Pancreas (tissue), 10 donors: ENCODE results near the gene PRKCE. TPM values are rescaled to one million over a fixed set of nuclear protein-coding genes. Genes with fewer than 3 reads are reported as not detected.

ENCODE experiments used
- ATAC-seq, 4 donors: fragments of 200-7000 bp; cut with Tn5 transposase; one replicate each; pipeline versions ENCODE4 v1.8.0 to v1.9.1; 2020; ENCODE audit warnings: mild to moderate bottlenecking in 4 of 4, moderate library complexity in 4 of 4
- DNase-seq, 6 donors: peaks; one replicate each; pipeline ENCODE4 v3.0.0-alpha.2; 2020
- FAIRE-seq: peaks from 2 replicates; lab custom pipeline; 2012; peaks lifted over from hg19 to GRCh38; lab: Jason Lieb, UNC
- H3K27ac ChIP-seq, 4 donors: fragments of 200-600 bp; sonication (generic); 1 replicate in 3 of 4; 2 replicates in 1 of 4; pipeline versions ENCODE4 v1.5.0 to v1.8.0; 2020
- H3K27me3 ChIP-seq, 4 donors: fragments of 200-600 bp; one replicate each; pipeline ENCODE4 v1.8.0; 2021
- H3K36me3 ChIP-seq, 3 donors: fragments of 200-600 bp; sonication (generic) in 1 of 3; one replicate each; pipeline versions ENCODE4 v1.5.0 to v1.8.0; 2020 to 2021
- H3K4me1 ChIP-seq, 3 donors: fragments of 200-600 bp; one replicate each; pipeline ENCODE4 v1.8.0; 2021
- H3K4me3 ChIP-seq, 4 donors: fragments of 200-600 bp; sonication (generic) in 2 of 4; one replicate each; pipeline versions ENCODE4 v1.5.0 to v1.8.0; 2020 to 2021
- H3K9me3 ChIP-seq, 4 donors: fragments of 200-600 bp; one replicate each; pipeline ENCODE4 v1.8.0; 2021
- CTCF ChIP-seq, 4 donors: fragments of 200-600 bp; sonication (generic) in 3 of 4; IDR thresholded peaks; one replicate each; pipeline versions ENCODE4 v1.5.0 to v1.8.0; 2021; ENCODE audit warnings: antibody characterized with exemption in 4 of 4
- WGBS, 2 donors: extraction: QIAGEN DNeasy Blood & Tissue Kit; methylation state at CpG; one replicate each; pipeline ENCODE4 v1.1.7; 2013; 5-methylcytosine and 5-hydroxymethylcytosine counted together
- intact Hi-C, 3 donors: fragments of 100-400 bp; cut with DNase I; formaldehyde crosslinking; loops; one replicate each; pipeline versions ENCODE4 v1.11.1 to v1.14.2; 2022
- polyA plus RNA-seq, 2 donors: library from polyadenylated mRNA; stranded (reverse); fragments of 200-250 nt; gene quantifications; one replicate each; pipeline ENCODE4 v1.2.3, GENCODE V29; 2013
- total RNA-seq, 6 donors: library from RNA; stranded (reverse); fragmentation: NEBNext Ultra II Directional in 4 of 6; extraction: Animal tissue kit (Norgen Biotek cat#: 25700) in 4 of 6; gene quantifications; one replicate each; pipeline versions ENCODE4 v1.2.1 to v1.2.4, GENCODE V29; 2021 to 2023
- donor health status: healthy with polysubstance abuse.
- donor health status: DM: no; HTN: no; CAD: no; lungs with moderate emphysema.
- donor health status: DM: no; HTN: no; CAD: no.
- donor health status: control.
- donor health status: control.
- donor health status: Bipolar disorder and iron deficiency.
- donor health status: DM: yes; HTN: yes; CAD: no.
- donor health status: DM: no; HTN: no; CAD: no.
- donor health status: DM: no; HTN: no; CAD: no.
- donor health status: DM: yes; HTN: yes; CAD: no.

PRKCE gene
- total and polyA plus RNA-seq, 8 donors = 4.0 to 19.4 (median 10.0) TPM

DNA sequence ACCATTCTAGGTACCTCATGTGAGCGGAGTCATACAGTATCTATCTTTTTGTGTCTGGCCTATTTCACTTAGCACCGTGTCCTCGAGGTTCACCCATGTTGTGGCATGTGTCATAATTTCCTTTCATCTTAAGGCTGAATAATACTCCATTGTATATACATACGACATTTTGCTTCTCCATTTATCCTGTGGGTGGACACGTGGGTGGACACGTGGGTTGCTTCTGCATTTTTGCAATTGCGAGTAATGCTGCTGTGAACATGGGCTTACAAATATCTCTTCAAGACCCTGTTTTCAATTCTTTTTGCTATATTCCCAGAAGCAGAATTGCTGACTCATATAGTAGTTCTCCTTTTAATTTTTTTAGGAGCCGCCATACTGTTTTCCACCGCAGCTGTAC is 402.1 kb downstream of the PRKCE start:
- no peaks in the 10 kb centered on the region for H3K9me3 ChIP-seq
- DNase-seq (no peak), FAIRE-seq (no peak), ATAC-seq (no peak)
- no peaks in the 10 kb centered on the region for H3K4me1 ChIP-seq
- H3K36me3 ChIP-seq = no peaks in the 10 kb centered on the region
- H3K27me3 ChIP-seq = no peaks in the 10 kb centered on the region
- TF ChIP-seq CTCF (IDR thresholded peaks at IDR 0.05) = no peak
- H3K4me3 ChIP-seq = no peak overlapping the region
- intact Hi-C loops = no loop called here
- H3K27ac ChIP-seq = no peak overlapping the region
- WGBS, 2 donors = 92 to 94% methylated on average over 9 of the region's 9 CpGs

- WGBS, 2 donors = 95 to 97% methylated on average over 1 of the region's 1 CpG
- DNase-seq (no peak), FAIRE-seq (no peak), ATAC-seq (no peak)
- no peak for TF ChIP-seq CTCF (IDR thresholded peaks at IDR 0.05)
- Histone ChIP-seq H3K4me1 (no peaks in the 10 kb centered on the region), H3K36me3 (no peaks in the 10 kb centered on the region), H3K9me3 (no peaks in the 10 kb centered on the region), H3K27ac (no peak overlapping the region), H3K27me3 (no peaks in the 10 kb centered on the region), H3K4me3 (no peak overlapping the region)
- intact Hi-C loops = no loop called here
These were observed 405.1 kb downstream of the PRKCE start for GRCh38 chr2:46056541-46056940.

GRCh38 chr2:46058140-46058539 is 406.7 kb downstream of the PRKCE start:
- Histone ChIP-seq H3K4me1 (peaks cover 0 to 3% (median 0%) of the 10 kb centered on the region in 3 donors), H3K9me3 (no peaks in the 10 kb centered on the region), H3K27ac (no peak overlapping the region), H3K36me3 (no peaks in the 10 kb centered on the region), H3K27me3 (no peaks in the 10 kb centered on the region), H3K4me3 (no peak overlapping the region)
- no peak for ATAC-seq
- intact Hi-C loops = no loop called here
- 61 to 66% methylated on average over 5 of the region's 5 CpGs for WGBS, 2 donors
- FAIRE-seq = no peak
- TF ChIP-seq CTCF (IDR thresholded peaks at IDR 0.05) = no peak
- no peak for DNase-seq

- peaks cover 0 to 3% (median 0%) of the 10 kb centered on the region in 3 donors for H3K4me1 ChIP-seq
These were observed 411.4 kb downstream of the PRKCE start for GRCh38 chr2:46062637-46063412.

More at GRCh38 chr2:46062637-46063412, 411.4 kb downstream of the PRKCE start:
- Histone ChIP-seq H3K36me3 (no peaks in the 10 kb centered on the region), H3K9me3 (no peaks in the 10 kb centered on the region), H3K27me3 (no peaks in the 10 kb centered on the region), H3K27ac (no peak overlapping the region), H3K4me3 (no peak overlapping the region)
- intact Hi-C loops = loop anchor here in 1 of 3 donors (10.0 kb wide), 2 partner anchors 232 to 302 kb away; partner anchors contain the start of gene EPAS1
- peak in 5 of 6 donors; percentile 42 to 75 (median 69) for DNase-seq
- FAIRE-seq = no peak
- 38 to 46% methylated on average over 15 of the region's 15 CpGs for WGBS, 2 donors
- peak; percentile 68 to 91 (median 87) for ATAC-seq
- peak; percentile 52 to 82 (median 64) for TF ChIP-seq CTCF (IDR thresholded peaks at IDR 0.05)
